Activated CD4-positive, alpha-beta memory T cell treated with anti-CD3 and anti-CD28 coated beads, Interleukin-2, amount 10 ng/mL, durations not matched to agents 7 days and 5 days (primary cell): ENCODE results near the gene LENG8. TPM values are rescaled to one million over a fixed set of nuclear protein-coding genes. Genes with fewer than 3 reads are reported as not detected.
A peak's percentile ranks its signal among the peaks of the same experiment; 100 is the strongest.

ENCODE experiments used
- CTCF ChIA-PET: fragments of 350-600 bp; sonication (Branson Sonifier 250); formaldehyde crosslinking; loops from one replicate; lab custom pipeline; 2021; ENCODE audit warnings: antibody characterized with exemption, inconsistent platforms; lab: Charles Lee
- POLR2A ChIA-PET: fragments of 350-600 bp; sonication (Branson Sonifier 250); formaldehyde crosslinking; loops from one replicate; lab custom pipeline; 2021; ENCODE audit warnings: antibody characterized with exemption; lab: Charles Lee
- DNase-seq: peaks from one replicate; pipeline ENCODE4 v3.0.0-alpha.2; 2020
- H3K27ac Mint-ChIP-seq: one replicate; pipeline ENCODE4 v1.8.0; 2021; ENCODE audit warnings: mild to moderate bottlenecking, mixed read lengths
- H3K27me3 Mint-ChIP-seq: one replicate; pipeline ENCODE4 v1.8.0; 2021; ENCODE audit warnings: mixed read lengths
- H3K36me3 Mint-ChIP-seq: one replicate; pipeline ENCODE4 v1.8.0; 2021; ENCODE audit warnings: low read depth, mixed read lengths
- H3K4me1 Mint-ChIP-seq: one replicate; pipeline ENCODE4 v1.8.0; 2021; ENCODE audit warnings: mixed read lengths
- H3K4me3 Mint-ChIP-seq: one replicate; pipeline ENCODE4 v1.8.0; 2021; ENCODE audit warnings: mild to moderate bottlenecking, mixed read lengths
- H3K9me3 Mint-ChIP-seq: one replicate; pipeline ENCODE4 v1.8.0; 2021; ENCODE audit warnings: mixed read lengths
- total RNA-seq, 2 experiments: library from RNA; stranded (reverse); gene quantifications; one replicate each; pipeline ENCODE4 v1.2.3, GENCODE V29; 2021

Gene LENG8
- total RNA-seq, 2 experiments from 2014 or later: 231 to 233 TPM

DNA sequence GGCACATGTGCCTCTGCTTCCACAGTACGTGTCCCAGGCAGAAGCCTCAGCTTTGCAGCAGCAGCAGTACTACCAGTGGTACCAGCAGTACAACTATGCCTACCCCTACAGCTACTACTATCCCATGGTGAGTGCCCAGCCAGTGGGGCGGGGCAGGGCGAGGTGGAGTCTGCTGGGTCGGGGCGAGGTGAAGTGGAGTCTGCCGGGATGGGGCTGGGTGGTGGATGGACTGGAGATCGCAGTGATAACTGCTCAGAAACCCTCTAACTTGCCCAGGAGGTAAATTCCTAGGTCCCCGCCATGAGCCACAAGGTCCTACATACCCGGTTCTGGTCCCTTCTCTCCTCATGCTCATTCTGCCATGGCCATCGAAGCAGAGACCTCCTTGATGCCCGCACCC is 3.6 kb downstream of the LENG8 start:
- H3K36me3 Mint-ChIP-seq: peaks cover 82% of the 10 kb centered on the region
- CTCF ChIA-PET: no interaction called here
- no peaks in the 10 kb centered on the region for H3K9me3 Mint-ChIP-seq
- H3K27me3 Mint-ChIP-seq: no peaks in the 10 kb centered on the region
- peaks cover 38% of the 10 kb centered on the region for H3K4me1 Mint-ChIP-seq
- no peak overlapping the region for H3K4me3 Mint-ChIP-seq
- no peak for DNase-seq
- no peak overlapping the region for H3K27ac Mint-ChIP-seq
- POLR2A ChIA-PET: interaction anchor here (3.6 kb wide), 1 partner anchor 11 kb away, joined by 20 read pairs; the partner anchor contains the start of gene LENG9

DNA sequence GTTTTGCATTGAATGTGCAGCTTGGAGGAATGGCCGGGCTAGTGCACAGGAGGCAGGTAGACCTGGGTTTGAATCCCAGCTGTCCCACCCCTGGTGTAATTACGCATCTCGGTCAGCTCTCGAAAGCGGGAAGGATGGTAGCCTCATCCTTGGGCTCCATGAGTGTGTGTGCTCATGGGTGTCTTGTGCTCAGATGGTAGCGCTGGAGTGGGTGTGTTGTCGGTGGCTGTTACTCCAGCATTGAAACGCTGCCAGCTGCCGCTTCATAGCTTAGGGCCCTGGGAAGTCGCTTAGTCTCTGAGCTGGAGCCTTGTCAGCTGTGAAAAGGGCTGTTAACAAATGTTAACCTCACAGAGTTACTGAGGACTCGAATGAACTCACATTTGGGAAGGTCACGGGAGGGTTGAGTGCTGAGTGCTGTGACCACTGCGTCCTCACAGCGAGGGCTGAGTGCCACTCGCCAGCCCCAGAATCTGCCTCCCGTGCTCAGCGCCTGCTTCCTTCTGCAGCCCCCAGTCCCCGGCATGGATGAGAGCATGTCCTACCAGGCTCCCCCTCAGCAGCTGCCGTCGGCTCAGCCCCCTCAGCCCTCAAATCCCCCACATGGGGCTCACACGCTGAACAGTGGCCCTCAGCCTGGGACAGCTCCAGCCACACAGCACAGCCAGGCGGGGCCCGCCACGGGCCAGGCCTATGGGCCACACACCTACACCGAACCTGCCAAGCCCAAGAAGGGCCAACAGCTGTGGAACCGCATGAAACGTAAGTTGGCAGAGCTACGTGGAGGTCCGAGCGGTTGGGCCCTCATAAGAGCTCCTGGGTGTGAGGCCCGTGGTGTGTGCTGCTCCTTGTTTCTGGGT is 5.2 kb downstream of the LENG8 start:
- peaks cover 84% of the 10 kb centered on the region for H3K36me3 Mint-ChIP-seq
- peaks cover 40% of the 10 kb centered on the region for H3K4me1 Mint-ChIP-seq
- H3K27me3 Mint-ChIP-seq: no peaks in the 10 kb centered on the region
- DNase-seq: no peak
- H3K27ac Mint-ChIP-seq: no peak overlapping the region
- POLR2A ChIA-PET: interaction anchor here (1.3 to 3.6 kb wide), 2 partner anchors 8 to 9 kb away, joined by 7 to 20 read pairs; partner anchors contain the start of gene LENG9
- CTCF ChIA-PET: no interaction called here
- H3K4me3 Mint-ChIP-seq: no peak overlapping the region
- no peaks in the 10 kb centered on the region for H3K9me3 Mint-ChIP-seq

DNA sequence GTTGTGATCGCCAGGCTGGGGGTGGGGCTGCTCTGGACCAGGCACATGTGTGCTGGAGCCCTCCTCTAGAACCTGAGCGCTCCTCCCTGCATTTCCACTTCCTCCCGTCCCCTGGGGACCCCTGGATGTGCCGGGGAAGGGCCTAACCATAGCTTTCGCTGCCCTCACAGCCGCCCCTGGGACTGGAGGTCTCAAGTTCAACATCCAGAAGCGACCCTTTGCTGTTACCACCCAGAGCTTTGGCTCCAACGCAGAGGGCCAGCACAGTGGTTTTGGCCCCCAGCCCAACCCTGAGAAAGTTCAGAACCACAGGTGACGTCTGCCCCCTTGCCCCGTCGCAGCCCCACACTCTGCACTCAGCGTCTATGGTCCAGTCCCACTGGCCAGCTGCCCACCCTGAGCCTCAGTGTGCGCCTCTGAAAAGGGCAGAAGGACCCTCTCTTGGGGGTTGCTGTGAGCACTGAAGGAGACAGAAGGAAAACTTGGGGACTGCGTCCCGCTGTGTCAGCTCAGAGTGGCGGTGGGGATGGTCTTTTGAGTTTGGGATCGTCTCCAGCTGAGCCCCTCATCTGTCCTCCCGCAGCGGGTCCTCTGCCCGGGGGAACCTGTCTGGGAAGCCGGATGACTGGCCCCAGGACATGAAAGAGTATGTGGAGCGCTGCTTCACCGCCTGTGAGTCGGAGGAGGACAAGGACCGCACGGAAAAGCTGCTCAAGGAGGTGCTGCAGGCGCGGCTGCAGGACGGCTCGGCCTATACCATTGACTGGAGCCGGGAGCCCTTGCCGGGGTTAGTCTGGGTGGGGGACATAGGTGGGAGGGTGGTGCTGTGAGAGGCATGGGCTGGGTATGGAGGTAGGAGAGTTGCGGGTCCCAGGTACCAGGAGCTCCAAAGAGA is 6.0 kb downstream of the LENG8 start:
- H3K27ac Mint-ChIP-seq: no peak overlapping the region

DNA sequence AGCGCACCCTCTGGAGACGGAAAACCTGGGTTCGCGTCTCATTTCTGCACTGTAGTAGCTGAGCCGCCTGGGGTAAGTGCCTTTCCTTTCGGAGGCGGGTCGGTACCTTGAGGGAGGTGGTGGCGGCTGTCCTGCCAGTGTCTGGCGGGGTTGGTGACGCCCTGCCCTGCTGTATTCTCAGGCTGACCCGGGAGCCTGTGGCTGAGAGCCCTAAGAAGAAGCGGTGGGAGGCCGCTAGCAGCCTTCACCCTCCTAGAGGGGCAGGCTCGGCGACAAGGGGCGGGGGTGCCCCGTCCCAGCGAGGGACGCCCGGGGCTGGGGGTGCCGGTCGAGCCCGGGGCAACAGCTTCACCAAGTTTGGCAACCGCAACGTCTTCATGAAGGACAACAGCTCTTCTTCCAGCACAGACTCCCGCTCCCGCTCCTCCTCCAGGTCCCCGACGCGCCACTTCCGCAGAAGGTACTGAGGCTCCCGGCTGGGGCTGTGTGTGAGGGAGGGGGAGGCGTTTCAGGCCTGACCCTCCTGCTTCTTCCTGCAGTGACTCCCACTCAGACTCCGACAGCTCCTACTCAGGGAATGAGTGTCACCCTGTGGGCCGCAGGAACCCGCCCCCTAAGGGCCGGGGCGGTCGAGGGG is 6.9 kb downstream of the LENG8 start:
- peaks cover 83% of the 10 kb centered on the region for H3K36me3 Mint-ChIP-seq
- POLR2A ChIA-PET: interaction anchor here (3.6 kb wide), 1 partner anchor 8 kb away, joined by 20 read pairs; the partner anchor contains the start of gene LENG9
- CTCF ChIA-PET: no interaction called here

More for the DNA sequence above, 6.0 kb downstream of the LENG8 start:
- Mint-ChIP-seq H3K9me3 (no peaks in the 10 kb centered on the region), H3K4me1 (peaks cover 42% of the 10 kb centered on the region), H3K27me3 (no peaks in the 10 kb centered on the region), H3K36me3 (peaks cover 87% of the 10 kb centered on the region), H3K4me3 (no peak overlapping the region)
- no peak for DNase-seq
- ChIA-PET POLR2A (interaction anchor here (3.6 kb wide), 1 partner anchor 8 kb away, joined by 20 read pairs; the partner anchor contains the start of gene LENG9), CTCF (interaction anchor here (0.6 kb wide), 1 partner anchor 1184 kb away, joined by 4 read pairs; no protein-coding TSS in a partner anchor)

DNA sequence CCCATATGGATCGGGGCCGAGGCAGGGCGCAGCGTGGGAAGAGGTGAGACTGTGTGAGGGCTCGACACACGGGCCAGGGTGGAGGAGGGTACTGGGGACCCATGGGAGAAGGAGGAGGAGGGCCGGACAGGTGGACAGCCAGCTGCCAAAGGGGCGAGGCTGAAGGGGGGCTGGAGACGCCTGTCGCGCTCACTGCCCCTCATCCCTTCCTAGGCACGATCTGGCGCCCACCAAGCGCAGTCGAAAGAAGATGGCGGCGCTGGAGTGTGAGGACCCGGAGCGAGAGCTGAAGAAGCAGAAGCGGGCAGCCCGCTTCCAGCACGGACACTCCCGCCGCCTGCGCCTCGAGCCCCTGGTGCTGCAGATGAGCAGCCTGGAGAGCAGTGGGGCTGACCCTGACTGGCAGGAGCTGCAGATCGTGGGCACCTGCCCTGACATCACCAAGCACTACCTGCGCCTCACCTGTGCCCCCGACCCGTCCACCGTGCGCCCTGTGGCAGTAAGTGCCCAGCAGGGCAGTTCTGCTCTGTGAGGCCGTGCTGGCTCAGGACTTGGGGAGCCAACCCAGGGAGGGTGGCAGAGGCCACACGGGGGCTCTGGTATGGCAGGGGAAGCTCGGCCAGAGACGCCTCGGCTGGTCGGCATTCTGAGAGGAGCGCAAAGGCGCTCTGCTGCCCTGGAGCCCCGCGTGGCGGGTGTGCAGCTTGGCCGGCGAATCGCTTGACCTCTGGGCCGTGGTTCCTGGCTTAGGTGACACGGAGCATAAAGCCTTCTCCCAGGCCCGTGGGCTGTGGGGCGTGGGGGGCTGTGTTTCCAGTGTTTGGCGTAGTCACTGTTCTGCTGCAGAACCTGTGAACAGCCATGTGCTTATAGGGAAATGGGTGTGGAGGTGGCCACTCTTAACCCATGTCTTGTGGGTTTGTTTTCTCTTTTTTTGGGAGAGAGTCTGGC is 7.7 kb downstream of the LENG8 start:
- H3K36me3 Mint-ChIP-seq: peaks cover 83% of the 10 kb centered on the region
- no peaks in the 10 kb centered on the region for H3K9me3 Mint-ChIP-seq
- DNase-seq: no peak
- peaks cover 36% of the 10 kb centered on the region for H3K4me1 Mint-ChIP-seq
- H3K4me3 Mint-ChIP-seq: no peak overlapping the region
- POLR2A ChIA-PET: interaction anchor here (0.7 kb wide), 1 partner anchor 8 kb away, joined by 6 read pairs; the partner anchor contains the start of gene LENG8
- H3K27me3 Mint-ChIP-seq: no peaks in the 10 kb centered on the region
- no peak overlapping the region for H3K27ac Mint-ChIP-seq
- CTCF ChIA-PET: no interaction called here

More for the DNA sequence above, 6.9 kb downstream of the LENG8 start:
- H3K4me3 Mint-ChIP-seq: no peak overlapping the region
- no peaks in the 10 kb centered on the region for H3K9me3 Mint-ChIP-seq
- no peak for DNase-seq
- H3K27ac Mint-ChIP-seq: no peak overlapping the region
- H3K4me1 Mint-ChIP-seq: peaks cover 37% of the 10 kb centered on the region
- H3K27me3 Mint-ChIP-seq: no peaks in the 10 kb centered on the region

DNA sequence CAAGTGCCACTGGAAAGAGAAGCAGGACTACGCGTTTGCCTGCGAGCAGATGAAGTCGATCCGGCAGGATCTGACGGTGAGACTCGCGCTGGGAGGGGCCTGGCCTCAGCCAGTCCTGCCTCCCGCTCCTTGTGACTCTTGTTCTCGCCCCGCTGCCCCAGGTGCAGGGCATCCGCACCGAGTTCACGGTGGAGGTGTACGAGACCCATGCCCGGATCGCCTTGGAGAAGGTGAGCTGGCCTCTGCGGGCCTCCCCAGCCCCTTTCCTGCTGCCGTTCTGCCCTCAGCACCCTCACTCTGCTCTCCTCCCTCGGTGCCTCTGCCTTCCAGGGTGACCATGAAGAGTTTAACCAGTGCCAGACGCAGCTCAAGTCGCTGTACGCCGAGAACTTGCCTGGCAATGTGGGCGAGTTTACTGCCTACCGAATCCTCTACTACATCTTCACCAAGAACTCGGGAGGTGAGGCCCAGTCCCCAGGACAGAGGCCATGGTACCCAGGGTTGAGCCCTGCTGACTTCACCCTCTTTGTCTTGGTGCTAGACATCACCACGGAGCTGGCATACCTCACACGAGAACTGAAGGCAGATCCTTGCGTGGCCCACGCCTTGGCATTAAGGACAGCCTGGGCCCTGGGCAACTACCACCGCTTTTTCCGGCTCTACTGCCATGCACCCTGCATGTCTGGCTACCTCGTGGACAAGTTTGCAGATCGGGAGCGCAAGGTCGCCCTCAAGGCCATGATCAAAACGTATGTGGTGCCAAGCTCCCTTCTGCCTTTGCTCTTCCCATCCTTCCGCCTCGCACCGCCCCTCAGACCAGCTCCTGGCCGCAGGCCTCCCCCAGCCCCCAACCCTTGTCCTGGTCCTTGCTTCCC is 9.0 kb downstream of the LENG8 start:
- Mint-ChIP-seq H3K27ac (no peak overlapping the region), H3K27me3 (no peaks in the 10 kb centered on the region), H3K4me1 (peaks cover 38% of the 10 kb centered on the region), H3K9me3 (no peaks in the 10 kb centered on the region), H3K4me3 (no peak overlapping the region), H3K36me3 (peaks cover 74% of the 10 kb centered on the region)
- ChIA-PET CTCF (no interaction called here), POLR2A (interaction anchor here (1.2 kb wide), 1 partner anchor 9 kb away, joined by 4 read pairs; the partner anchor contains the start of gene LENG8)
- DNase-seq: no peak

DNA sequence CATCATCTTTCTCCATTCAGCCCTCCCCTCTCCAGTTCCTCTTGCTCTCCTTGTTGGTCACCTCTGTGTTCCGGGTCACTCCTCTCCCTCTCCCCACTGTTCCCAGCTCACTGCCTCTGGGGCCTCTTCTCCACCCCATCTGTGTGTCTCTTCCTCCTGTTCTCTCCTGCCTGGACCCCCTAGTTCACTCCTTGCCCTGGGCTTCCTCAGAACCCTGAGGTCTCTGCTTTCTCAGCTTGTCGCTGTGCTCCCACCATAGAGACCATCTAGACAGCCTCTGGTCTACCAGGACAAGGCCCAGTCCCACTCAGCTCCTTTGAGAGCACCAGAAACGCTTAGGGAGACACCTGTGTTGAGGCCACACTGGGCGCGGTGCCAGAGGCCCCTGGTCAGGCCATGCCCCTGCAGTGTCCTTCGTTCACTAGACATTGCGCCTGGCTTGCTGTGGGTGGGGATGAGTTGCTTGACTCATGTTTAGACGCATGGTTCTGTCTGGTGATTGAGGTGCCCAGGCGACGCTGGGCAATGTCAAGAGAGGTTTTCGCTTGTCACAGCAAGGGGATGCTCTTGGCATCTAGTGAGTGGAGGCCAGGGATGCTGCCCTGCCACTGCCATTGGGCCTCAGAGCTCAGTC is 9.8 kb downstream of the LENG8 start:
- H3K9me3 Mint-ChIP-seq: no peaks in the 10 kb centered on the region
- no peaks in the 10 kb centered on the region for H3K27me3 Mint-ChIP-seq
- peaks cover 66% of the 10 kb centered on the region for H3K36me3 Mint-ChIP-seq
- POLR2A ChIA-PET: interaction anchor here (1.2 kb wide), 1 partner anchor 10 kb away, joined by 4 read pairs; the partner anchor contains the start of gene LENG8
- no peak overlapping the region for H3K4me3 Mint-ChIP-seq
- DNase-seq: no peak
- H3K27ac Mint-ChIP-seq: peak overlapping the region; percentile 44
- CTCF ChIA-PET: no interaction called here
- peaks cover 37% of the 10 kb centered on the region for H3K4me1 Mint-ChIP-seq

DNA sequence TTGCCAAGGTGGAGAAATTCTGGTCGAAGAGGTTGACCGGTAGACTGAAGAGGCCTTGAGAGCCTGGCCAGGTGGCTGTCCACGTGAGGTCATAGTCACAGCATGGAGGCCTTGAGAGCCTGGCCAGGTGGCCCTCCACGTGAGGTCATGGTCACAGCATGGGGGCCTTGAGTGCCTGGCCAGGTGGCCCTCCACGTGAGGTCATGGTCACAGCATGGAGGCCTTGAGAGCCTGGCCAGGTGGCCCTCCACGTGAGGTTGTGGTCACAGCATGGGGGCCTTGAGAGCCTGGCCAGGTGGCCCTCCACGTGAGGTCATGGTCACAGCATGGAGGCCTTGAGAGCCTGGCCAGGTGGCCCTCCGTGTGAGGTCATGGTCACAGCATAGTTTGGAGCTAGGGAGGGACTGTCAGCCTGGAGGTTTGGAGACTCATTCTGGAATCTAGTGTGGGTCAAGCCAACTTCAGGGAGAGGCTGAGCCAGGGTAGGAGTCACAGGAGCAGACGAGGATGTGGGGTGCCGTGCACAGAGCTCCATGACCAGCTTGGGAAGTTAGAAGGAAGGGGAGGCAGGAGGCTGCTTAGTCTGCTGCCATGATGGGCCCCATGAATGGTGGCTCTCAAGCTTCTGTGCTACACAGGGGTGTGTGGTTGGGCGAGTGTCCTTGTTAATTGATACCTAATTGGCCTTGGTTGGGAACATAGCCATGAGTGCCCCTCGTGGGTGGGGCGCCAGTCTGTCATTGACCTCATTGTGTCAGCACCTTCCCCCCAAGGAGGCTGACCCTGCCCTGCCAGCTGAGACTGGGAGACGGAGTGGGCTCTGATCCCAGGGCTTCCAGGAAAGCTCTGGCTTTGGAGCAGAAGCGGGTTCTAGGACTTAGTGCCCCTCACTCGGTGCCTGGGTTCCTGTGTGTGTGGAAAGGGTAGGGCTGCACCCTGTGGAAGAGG is 10.6 kb downstream of the LENG8 start:
- ChIA-PET CTCF (no interaction called here), POLR2A (interaction anchor here (1.3 kb wide), 1 partner anchor 11 kb away, joined by 6 read pairs; the partner anchor contains the start of gene LENG8)
- H3K4me3 Mint-ChIP-seq: no peak overlapping the region
- H3K9me3 Mint-ChIP-seq: no peaks in the 10 kb centered on the region
- H3K27me3 Mint-ChIP-seq: no peaks in the 10 kb centered on the region
- H3K36me3 Mint-ChIP-seq: peaks cover 58% of the 10 kb centered on the region
- peak overlapping the region; percentile 52 for H3K27ac Mint-ChIP-seq
- peaks cover 40% of the 10 kb centered on the region for H3K4me1 Mint-ChIP-seq
- DNase-seq: no peak

DNA sequence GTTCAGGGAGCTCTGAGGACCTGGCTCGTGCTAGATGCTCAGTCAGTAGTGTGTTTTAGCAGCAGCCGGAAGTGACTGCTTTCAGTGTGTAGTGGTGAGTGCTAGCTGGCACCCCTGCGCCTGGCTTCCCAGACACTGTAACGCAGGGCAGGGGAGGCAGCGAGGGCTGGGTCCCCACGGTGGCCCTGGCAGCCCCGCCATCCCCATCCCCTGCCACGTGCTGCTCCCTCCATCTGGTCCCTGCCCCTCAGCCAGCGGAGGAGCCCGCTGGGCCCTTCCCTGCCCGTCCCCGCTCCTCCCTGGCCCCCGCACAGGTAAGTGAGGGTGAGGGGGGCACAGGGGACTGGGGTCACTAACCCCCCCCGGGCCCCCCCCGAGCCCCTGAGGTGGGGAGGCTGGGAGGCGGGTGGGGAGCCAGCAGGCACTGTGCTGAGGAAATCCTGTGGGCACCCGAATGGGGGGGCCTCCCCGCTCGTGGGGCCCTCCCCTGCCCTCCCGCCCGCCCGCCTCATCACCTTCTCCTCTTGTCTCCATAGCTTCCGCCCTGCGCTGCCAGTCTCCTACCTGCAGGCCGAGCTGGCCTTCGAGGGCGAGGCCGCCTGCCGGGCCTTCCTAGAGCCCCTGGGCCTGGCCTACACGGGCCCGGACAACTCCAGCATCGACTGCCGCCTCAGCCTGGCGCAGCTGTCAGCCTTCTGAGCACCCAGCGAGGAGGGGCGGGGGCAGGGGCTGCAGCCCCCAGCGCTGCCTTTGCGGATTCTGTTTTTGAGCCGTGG is 11.4 kb downstream of the LENG8 start:
- Mint-ChIP-seq H3K27me3 (peaks cover 2% of the 10 kb centered on the region), H3K36me3 (peaks cover 50% of the 10 kb centered on the region), H3K4me3 (no peak overlapping the region), H3K27ac (no peak overlapping the region), H3K4me1 (peaks cover 42% of the 10 kb centered on the region), H3K9me3 (no peaks in the 10 kb centered on the region)
- CTCF ChIA-PET: no interaction called here
- POLR2A ChIA-PET: interaction anchor here (1.3 to 3.4 kb wide), 2 partner anchors 11 to 12 kb away, joined by 6 to 66 read pairs; partner anchors contain the start of gene LENG8
- no peak for DNase-seq
